ENCODE data around the gene CD19. TPM values are rescaled to one million over a fixed set of nuclear protein-coding genes. Genes with fewer than 3 reads are reported as not detected.
"Not testable (repeated sequence)": the region's sequence is repeated elsewhere in the genome, so short reads cannot be mapped to it uniquely, and the experiment has no call there.

The CD19 gene
- total RNA-seq, 1 donor from 2014 or later: not detected

DNA sequence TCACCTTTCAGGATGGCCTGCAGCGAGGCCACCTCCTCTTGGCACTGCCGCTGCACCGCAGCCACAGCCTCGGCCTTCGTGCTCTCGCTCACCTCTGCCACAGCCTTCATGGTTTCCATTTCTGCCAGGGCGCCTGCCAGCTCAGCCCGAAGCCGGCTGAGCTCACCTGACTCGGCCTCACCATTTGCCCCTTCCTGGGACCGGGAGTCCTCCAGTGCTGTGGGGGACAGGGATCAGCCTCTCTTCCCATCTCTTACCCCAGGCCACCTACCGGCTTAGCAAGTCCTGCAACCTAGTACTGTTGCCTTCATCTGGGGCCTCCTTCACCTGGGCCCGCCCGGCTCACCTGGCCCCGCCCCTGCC, 7.4 kb upstream of the CD19 start:
- TF ChIP-seq POLR2AphosphoS5 (IDR thresholded peaks at IDR 0.05; ENCODE audit: insufficient read depth in 1 of 2, low read depth in 1 of 2) (no peak), POLR2A (IDR thresholded peaks at IDR 0.05) (no peak)
- TF ChIP-seq, protein P1, sequence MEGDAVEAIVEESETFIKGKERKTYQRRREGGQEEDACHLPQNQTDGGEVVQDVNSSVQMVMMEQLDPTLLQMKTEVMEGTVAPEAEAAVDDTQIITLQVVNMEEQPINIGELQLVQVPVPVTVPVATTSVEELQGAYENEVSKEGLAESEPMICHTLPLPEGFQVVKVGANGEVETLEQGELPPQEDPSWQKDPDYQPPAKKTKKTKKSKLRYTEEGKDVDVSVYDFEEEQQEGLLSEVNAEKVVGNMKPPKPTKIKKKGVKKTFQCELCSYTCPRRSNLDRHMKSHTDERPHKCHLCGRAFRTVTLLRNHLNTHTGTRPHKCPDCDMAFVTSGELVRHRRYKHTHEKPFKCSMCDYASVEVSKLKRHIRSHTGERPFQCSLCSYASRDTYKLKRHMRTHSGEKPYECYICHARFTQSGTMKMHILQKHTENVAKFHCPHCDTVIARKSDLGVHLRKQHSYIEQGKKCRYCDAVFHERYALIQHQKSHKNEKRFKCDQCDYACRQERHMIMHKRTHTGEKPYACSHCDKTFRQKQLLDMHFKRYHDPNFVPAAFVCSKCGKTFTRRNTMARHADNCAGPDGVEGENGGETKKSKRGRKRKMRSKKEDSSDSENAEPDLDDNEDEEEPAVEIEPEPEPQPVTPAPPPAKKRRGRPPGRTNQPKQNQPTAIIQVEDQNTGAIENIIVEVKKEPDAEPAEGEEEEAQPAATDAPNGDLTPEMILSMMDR (IDR thresholded peaks at IDR 0.05): no peak
- H3K27ac ChIP-seq: peak overlapping the region; percentile 94
- peaks cover 0 to 6% of the 10 kb centered on the region in 2 donors for H3K36me3 ChIP-seq
- H3K4me3 ChIP-seq: peak overlapping the region; percentile 69 to 77
- H3K27me3 ChIP-seq: no peaks in the 10 kb centered on the region
- H3K9me3 ChIP-seq: no peaks in the 10 kb centered on the region
- DNase-seq (ENCODE audit: extremely low spot score in 2 of 2): no peak
- intact Hi-C loops (cut with DNase I): no loop called here
- H3K4me1 ChIP-seq: peaks cover 17% of the 10 kb centered on the region

DNA sequence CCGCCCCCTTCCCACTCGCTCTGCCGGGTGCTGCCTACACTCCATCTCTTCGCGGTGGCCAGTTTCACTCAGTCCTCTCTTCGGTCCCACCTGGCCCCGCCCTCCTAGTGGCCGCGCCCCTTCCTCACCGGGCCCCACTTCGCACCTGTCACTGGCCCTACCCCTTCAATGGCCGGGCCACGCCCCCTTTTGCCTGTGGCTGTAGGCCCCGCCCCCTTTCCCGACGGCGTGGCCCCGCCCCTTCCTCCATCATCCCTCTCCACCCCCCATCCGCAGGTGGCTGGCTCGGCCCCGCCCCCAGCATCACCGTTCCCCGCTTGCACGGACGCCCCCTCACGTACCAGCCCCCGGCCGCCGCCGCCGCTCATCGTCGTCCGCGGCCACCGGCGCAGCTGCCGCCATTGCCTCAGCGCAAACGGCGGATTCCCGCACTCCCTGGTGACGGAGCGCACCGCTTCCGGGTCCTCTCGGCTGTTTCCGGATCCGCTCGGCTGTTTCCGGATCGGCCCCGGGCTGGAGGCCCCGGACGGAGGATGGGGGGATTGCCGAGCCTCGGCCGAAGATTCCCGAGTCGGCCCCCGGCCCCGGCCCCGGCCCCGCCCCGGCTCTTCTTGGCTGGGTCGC, 6.9 kb upstream of the CD19 start, which contains the start of gene RABEP2:
Gene RABEP2 (minus strand): TSS at position 477 of the 624 bp plus-strand sequence. CDS start 75 bp downstream, at position 402.
- Histone ChIP-seq H3K36me3 (peaks cover 0 to 1% of the 10 kb centered on the region in 2 donors), H3K4me3 (peak within 1 kb of the TSS; percentile 69 to 77), H3K27ac (peak within 1 kb of the TSS; percentile 94), H3K27me3 (no peaks in the 10 kb centered on the region), H3K9me3 (no peaks in the 10 kb centered on the region), H3K4me1 (peaks cover 17% of the 10 kb centered on the region)
- TF ChIP-seq, protein P1 (IDR thresholded peaks at IDR 0.05): no peak
- TF ChIP-seq POLR2A (IDR thresholded peaks at IDR 0.05): peak in 1 of 2 donors; percentile 42
- intact Hi-C loops (cut with DNase I): no loop called here
- peak; percentile 96 to 98 for DNase-seq (ENCODE audit: extremely low spot score in 2 of 2)

DNA sequence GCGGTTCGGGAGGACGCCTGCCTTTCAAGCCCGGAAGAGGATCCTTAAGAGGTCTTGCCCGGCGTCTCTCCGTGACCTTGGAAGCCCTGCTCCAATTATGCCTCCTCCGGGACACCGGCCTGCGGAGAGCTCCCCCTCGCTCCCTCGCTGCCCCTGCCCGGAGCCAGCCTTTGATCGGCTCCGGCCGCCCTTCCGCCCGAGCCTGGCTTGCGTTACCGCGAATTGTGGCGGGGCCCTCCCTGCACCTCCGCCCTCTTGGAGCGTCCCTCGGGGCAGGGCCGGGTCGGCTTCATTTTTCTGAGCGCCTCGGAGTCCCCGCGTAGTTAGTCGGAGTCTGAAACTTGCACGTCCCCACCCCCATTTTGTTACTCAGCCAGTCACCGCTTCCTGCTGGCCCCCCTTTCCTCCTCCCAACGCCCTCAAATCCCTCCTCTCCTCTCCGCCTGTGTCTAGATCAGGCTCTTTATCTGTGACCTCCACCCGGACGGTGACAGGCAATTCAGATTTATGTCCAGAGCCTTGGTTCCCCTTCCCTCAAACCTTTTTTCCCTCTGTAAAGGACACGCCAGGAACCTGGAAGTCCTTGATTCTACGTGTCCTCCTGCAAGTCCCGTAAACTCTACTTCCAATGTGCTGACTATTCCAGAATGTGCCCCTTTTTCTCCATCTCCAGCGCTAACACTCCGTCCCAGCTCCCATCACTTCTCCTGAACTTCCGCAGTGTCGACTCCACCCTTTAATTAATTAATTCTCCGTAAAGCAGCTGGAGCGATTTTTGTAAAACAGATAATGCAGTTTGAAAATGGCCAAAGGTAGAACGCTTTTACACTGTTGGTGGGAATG, 6.2 kb upstream of the CD19 start:
- DNase-seq (ENCODE audit: extremely low spot score in 2 of 2): no peak
- no peaks in the 10 kb centered on the region for H3K36me3 ChIP-seq
- H3K27me3 ChIP-seq: no peaks in the 10 kb centered on the region
- TF ChIP-seq POLR2A (IDR thresholded peaks at IDR 0.05) (no peak), POLR2AphosphoS5 (IDR thresholded peaks at IDR 0.05; ENCODE audit: insufficient read depth in 1 of 2, low read depth in 1 of 2) (peak; percentile 5 to 80)
- TF ChIP-seq, protein P1 (IDR thresholded peaks at IDR 0.05): no peak
- intact Hi-C loops (cut with DNase I): no loop called here
- H3K4me1 ChIP-seq: peaks cover 17% of the 10 kb centered on the region
- peak overlapping the region; percentile 69 to 77 for H3K4me3 ChIP-seq
- no peaks in the 10 kb centered on the region for H3K9me3 ChIP-seq
- peak overlapping the region; percentile 94 for H3K27ac ChIP-seq

DNA sequence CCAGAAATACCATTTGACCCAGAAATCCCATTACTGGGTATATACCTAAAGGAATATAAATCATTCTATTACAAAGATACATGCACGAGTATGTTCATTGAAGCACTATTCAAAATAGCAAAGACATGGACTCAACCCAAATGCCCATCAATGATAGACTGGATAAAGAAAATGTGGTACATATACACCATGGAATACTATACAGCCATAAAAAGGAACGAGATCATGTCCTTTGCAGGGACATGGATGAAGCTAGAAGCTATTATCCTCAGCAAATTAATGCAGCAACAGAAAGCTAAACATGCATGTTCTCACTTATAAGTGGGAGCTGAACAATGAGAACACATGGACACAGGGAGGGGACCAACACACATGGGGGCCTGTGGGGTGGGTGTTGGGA, 5.5 kb upstream of the CD19 start:
- DNase-seq (ENCODE audit: extremely low spot score in 2 of 2); intact Hi-C loops (cut with DNase I); H3K9me3 ChIP-seq; H3K27me3 ChIP-seq; H3K36me3 ChIP-seq: not testable (repeated sequence)
- H3K4me1 ChIP-seq: peaks cover 17% of the 10 kb centered on the region
- H3K27ac ChIP-seq: peak overlapping the region; percentile 94
- peak overlapping the region; percentile 69 to 77 for H3K4me3 ChIP-seq

DNA sequence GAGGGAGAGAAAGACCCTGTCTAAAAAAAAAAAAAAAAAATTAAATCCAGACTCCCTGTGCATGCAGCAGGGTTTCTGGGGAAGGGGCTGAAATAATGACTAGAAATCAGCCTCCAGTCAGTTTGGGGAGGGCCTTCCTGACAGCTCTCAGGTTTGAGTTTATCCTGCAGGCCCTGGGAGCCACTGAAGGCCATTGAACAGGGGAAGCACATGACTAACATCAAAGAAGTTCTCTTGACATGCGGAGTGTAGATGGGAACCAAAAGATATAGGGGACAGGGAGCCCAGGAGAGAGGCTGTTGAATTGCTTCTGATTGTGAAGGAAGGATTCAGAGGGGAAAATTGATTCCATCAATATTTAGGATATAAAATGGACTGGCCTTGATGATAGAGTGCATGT, 4.0 kb upstream of the CD19 start:
- H3K27me3 ChIP-seq: no peaks in the 10 kb centered on the region
- intact Hi-C loops (cut with DNase I): no loop called here
- H3K9me3 ChIP-seq: no peaks in the 10 kb centered on the region
- no peak for DNase-seq (ENCODE audit: extremely low spot score in 2 of 2)
- TF ChIP-seq, protein P1 (IDR thresholded peaks at IDR 0.05): no peak
- no peak for TF ChIP-seq POLR2A (IDR thresholded peaks at IDR 0.05)
- TF ChIP-seq POLR2AphosphoS5 (IDR thresholded peaks at IDR 0.05; ENCODE audit: insufficient read depth in 1 of 2, low read depth in 1 of 2): no peak
- no peak overlapping the region for H3K4me3 ChIP-seq
- peaks cover 17% of the 10 kb centered on the region for H3K4me1 ChIP-seq
- H3K36me3 ChIP-seq: no peaks in the 10 kb centered on the region
- no peak overlapping the region for H3K27ac ChIP-seq
